SK-N-SH treated with all-trans-retinoic acid at 6 μM for 48 hours (cell line): Measurements from ENCODE around the gene PRDM9.
"Not testable (repeated sequence)": the region's sequence is repeated elsewhere in the genome, so short reads cannot be mapped to it uniquely, and the experiment has no call there.

Experiments used
- ATAC-seq: fragments of 200-7000 bp; cut with Tn5 transposase; 3 replicates; pipeline ENCODE4 v1.9.1; 2020; ENCODE audit warnings: mild to moderate bottlenecking, moderate library complexity
- ARNTL ChIP-seq: fragments of 450-650 bp; formaldehyde crosslinking; IDR thresholded peaks from 2 replicates; pipeline ENCODE4 v1.5.0; 2020; ENCODE audit warnings: low read depth, mild to moderate bottlenecking, moderate library complexity, borderline replicate concordance
- CSDC2 ChIP-seq: fragments of 250-450 bp; sonication (Bioruptor Pico); IDR thresholded peaks from 2 replicates; pipeline ENCODE4 v1.5.0; 2020; ENCODE audit warnings: mild to moderate bottlenecking, moderate library complexity
- ESRRG ChIP-seq: fragments of 250-450 bp; sonication (Bioruptor Pico); IDR thresholded peaks from 2 replicates; pipeline ENCODE4 v1.6.1; 2021; ENCODE audit warnings: mild to moderate bottlenecking
- GLIS3 ChIP-seq: fragments of 250-450 bp; sonication (Bioruptor Pico); IDR thresholded peaks from 2 replicates; pipeline ENCODE4 v1.5.0; 2020; ENCODE audit warnings: mild to moderate bottlenecking, moderate library complexity
- ISL1 ChIP-seq: fragments of 250-450 bp; sonication (Bioruptor Pico); IDR thresholded peaks from 2 replicates; pipeline ENCODE4 v2.1.2; 2022; ENCODE audit warnings: mild to moderate bottlenecking, moderate library complexity
- OSR1 ChIP-seq: fragments of 250-450 bp; sonication (Bioruptor Pico); IDR thresholded peaks from 2 replicates; pipeline ENCODE4 v1.8.0; 2022; ENCODE audit warnings: moderate library complexity, mild to moderate bottlenecking, inconsistent platforms
- PATZ1 ChIP-seq: fragments of 250-450 bp; sonication (Bioruptor Pico); IDR thresholded peaks from 2 replicates; pipeline ENCODE4 v1.8.0; 2020; ENCODE audit warnings: mild to moderate bottlenecking, moderate library complexity, borderline replicate concordance
- PPARA ChIP-seq: fragments of 250-450 bp; sonication (Bioruptor Pico); IDR thresholded peaks from 2 replicates; pipeline ENCODE4 v1.5.0; 2020; ENCODE audit warnings: mild to moderate bottlenecking, borderline replicate concordance
- RARB ChIP-seq: fragments of 250-450 bp; sonication (Bioruptor Pico); IDR thresholded peaks from 2 replicates; pipeline ENCODE4 v1.8.0; 2021; ENCODE audit warnings: mild to moderate bottlenecking, moderate library complexity
- SNAI2 ChIP-seq: fragments of 250-450 bp; sonication (Bioruptor Pico); IDR thresholded peaks from 2 replicates; pipeline ENCODE4 v1.5.0; 2020; ENCODE audit warnings: mild to moderate bottlenecking, moderate library complexity
- TCF4 ChIP-seq: fragments of 250-450 bp; sonication (Bioruptor Pico); IDR thresholded peaks from 2 replicates; pipeline ENCODE4 v1.8.0; 2021; ENCODE audit warnings: mild to moderate bottlenecking, moderate library complexity, borderline replicate concordance
- TSHZ2 ChIP-seq: fragments of 250-450 bp; sonication (Bioruptor Pico); IDR thresholded peaks from 2 replicates; pipeline ENCODE4 v1.5.0; 2020; ENCODE audit warnings: mild to moderate bottlenecking, moderate library complexity
- ZC3H10 ChIP-seq: fragments of 250-450 bp; sonication (Bioruptor Pico); IDR thresholded peaks from 2 replicates; pipeline ENCODE4 v1.5.1; 2021; ENCODE audit warnings: mild to moderate bottlenecking, moderate library complexity
- ZFP3 ChIP-seq: fragments of 250-450 bp; sonication (Bioruptor Pico); IDR thresholded peaks from 2 replicates; pipeline ENCODE4 v1.5.0; 2020; ENCODE audit warnings: mild to moderate bottlenecking, moderate library complexity
- ZFP30 ChIP-seq: fragments of 450-650 bp; formaldehyde crosslinking; IDR thresholded peaks from 2 replicates; pipeline ENCODE4 v1.5.0; 2022; ENCODE audit warnings: mild to moderate bottlenecking, moderate library complexity
- ZNF565 ChIP-seq: fragments of 450-650 bp; formaldehyde crosslinking; conservative IDR thresholded peaks from 2 replicates; pipeline ENCODE4 v1.5.0; 2020; ENCODE audit warnings: low read depth, mild to moderate bottlenecking, moderate library complexity
- ZNF70 ChIP-seq: fragments of 450-650 bp; formaldehyde crosslinking; IDR thresholded peaks from 2 replicates; pipeline ENCODE4 v1.5.0; 2020; ENCODE audit warnings: mild to moderate bottlenecking, moderate library complexity
- TF ChIP-seq, protein P1 (sequence below): fragments of 250-450 bp; sonication (Bioruptor Pico); IDR thresholded peaks from 2 replicates; pipeline ENCODE4 v1.5.1; 2021; ENCODE audit warnings: mild to moderate bottlenecking, moderate library complexity
- TF ChIP-seq, protein P2 (sequence below): fragments of 250-450 bp; sonication (Bioruptor Pico); IDR thresholded peaks from 2 replicates; pipeline ENCODE4 v1.8.0; 2021; ENCODE audit warnings: low read depth, mild to moderate bottlenecking, moderate library complexity, borderline replicate concordance

PRDM9 gene

DNA sequence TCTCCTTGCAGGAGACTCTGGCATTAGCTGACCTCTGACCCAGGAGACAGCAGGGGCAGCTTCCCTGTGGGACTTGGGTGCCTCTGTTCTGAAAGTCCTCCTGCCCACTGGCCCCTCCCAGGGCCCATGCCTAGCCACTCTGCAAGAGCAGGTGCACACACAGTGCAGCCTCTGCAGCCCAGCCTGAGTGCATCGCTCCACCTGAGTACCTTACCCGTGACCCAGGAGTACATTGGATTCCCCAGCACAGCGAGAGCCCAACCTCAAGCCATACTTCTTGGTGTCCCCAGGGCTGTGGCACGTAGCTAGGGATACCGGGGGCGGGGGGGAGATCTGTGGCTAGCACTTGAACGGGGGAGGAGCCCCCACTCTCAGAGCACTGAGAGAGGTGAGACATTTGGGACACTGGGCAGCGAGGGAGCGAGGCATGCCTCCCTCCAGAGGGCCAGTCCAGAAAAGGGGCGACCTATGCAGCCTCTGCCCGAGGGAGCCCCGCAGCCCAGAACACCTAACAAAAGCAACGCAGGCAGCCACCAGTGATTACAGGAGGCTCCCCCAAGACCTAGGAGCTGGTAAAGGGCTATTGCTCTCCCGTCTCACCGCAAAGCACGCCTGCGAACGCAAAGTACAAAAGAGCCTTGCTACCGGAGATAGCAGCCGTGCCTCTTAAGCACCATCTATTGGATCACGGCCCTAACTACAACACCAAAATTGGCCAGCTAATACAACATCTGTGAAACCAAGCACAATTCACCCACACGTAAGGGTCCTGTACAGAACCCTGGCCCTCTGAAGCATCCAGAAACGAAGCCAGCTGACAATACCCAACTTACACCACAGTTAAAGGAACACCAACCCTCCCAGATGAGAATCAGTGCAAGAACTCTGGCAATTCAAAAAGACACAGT, 826 bp upstream of the PRDM9 start:
- ATAC-seq: peak; percentile 86
- TF ChIP-seq OSR1 (CRISPR knock-in tag) (no peak), CSDC2 (CRISPR knock-in tag) (no peak), ZFP30 (CRISPR knock-in tag) (no peak), ZFP3 (CRISPR knock-in tag) (no peak), ZC3H10 (CRISPR knock-in tag) (no peak), PATZ1 (CRISPR knock-in tag) (no peak), ZNF565 (CRISPR knock-in tag) (no peak)
- TF ChIP-seq, protein P1, sequence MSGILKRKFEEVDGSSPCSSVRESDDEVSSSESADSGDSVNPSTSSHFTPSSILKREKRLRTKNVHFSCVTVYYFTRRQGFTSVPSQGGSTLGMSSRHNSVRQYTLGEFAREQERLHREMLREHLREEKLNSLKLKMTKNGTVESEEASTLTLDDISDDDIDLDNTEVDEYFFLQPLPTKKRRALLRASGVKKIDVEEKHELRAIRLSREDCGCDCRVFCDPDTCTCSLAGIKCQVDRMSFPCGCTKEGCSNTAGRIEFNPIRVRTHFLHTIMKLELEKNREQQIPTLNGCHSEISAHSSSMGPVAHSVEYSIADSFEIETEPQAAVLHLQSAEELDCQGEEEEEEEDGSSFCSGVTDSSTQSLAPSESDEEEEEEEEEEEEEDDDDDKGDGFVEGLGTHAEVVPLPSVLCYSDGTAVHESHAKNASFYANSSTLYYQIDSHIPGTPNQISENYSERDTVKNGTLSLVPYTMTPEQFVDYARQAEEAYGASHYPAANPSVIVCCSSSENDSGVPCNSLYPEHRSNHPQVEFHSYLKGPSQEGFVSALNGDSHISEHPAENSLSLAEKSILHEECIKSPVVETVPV (CRISPR knock-in tag): no peak
- TF ChIP-seq, protein P2, sequence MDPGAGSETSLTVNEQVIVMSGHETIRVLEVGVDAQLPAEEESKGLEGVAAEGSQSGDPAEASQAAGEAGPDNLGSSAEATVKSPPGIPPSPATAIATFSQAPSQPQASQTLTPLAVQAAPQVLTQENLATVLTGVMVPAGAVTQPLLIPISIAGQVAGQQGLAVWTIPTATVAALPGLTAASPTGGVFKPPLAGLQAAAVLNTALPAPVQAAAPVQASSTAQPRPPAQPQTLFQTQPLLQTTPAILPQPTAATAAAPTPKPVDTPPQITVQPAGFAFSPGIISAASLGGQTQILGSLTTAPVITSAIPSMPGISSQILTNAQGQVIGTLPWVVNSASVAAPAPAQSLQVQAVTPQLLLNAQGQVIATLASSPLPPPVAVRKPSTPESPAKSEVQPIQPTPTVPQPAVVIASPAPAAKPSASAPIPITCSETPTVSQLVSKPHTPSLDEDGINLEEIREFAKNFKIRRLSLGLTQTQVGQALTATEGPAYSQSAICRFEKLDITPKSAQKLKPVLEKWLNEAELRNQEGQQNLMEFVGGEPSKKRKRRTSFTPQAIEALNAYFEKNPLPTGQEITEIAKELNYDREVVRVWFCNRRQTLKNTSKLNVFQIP (CRISPR knock-in tag): no peak

- not testable (repeated sequence) for ATAC-seq
These were observed 3.0 kb downstream of the PRDM9 start for GRCh38 chr5:23510434-23510833.

GRCh38 chr5:23522553-23522952, 15.1 kb downstream of the PRDM9 start:
- TF ChIP-seq ZNF70 (CRISPR knock-in tag): no peak
- ATAC-seq: no peak

- TF ChIP-seq PPARA (CRISPR knock-in tag) (no peak), TCF4 (no peak), ZNF565 (CRISPR knock-in tag) (no peak), ZFP30 (CRISPR knock-in tag) (no peak), ZNF70 (CRISPR knock-in tag) (no peak), SNAI2 (CRISPR knock-in tag) (no peak), RARB (CRISPR knock-in tag) (no peak), ARNTL (CRISPR knock-in tag) (no peak), ZC3H10 (CRISPR knock-in tag) (no peak)
- TF ChIP-seq, protein P2 (CRISPR knock-in tag): no peak
- TF ChIP-seq, all 23 proteins: peak for 0
- no peak for ATAC-seq
These were observed 15.6 kb downstream of the PRDM9 start for GRCh38 chr5:23523031-23523430.

DNA sequence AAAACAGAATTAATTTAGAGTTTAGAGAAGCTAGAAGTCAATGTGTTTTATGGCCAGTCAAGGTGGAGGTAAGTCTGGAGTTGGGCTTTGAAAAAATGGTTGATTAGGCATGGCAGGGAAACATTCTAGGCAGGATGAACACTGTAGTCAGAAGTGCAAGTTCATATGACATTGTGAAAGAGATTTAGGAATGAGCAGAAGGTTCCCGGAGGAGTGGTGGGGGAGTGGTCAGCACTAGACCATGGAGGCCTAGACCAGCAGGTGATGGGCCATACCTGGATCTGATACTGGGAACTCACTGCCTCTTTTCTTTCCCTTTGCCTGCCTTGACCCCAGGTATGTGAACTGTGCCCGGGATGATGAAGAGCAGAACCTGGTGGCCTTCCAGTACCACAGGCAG, 16.6 kb downstream of the PRDM9 start:
- no peak for ATAC-seq
- no peak for TF ChIP-seq GLIS3 (CRISPR knock-in tag)
- no peak for TF ChIP-seq ESRRG (CRISPR knock-in tag)
- TF ChIP-seq ZC3H10 (CRISPR knock-in tag): no peak
- TF ChIP-seq PPARA (CRISPR knock-in tag): no peak
- TF ChIP-seq RARB (CRISPR knock-in tag): no peak
- no peak for TF ChIP-seq TSHZ2 (CRISPR knock-in tag)
- TF ChIP-seq OSR1 (CRISPR knock-in tag): no peak
- TF ChIP-seq CSDC2 (CRISPR knock-in tag): no peak
- TF ChIP-seq, protein P2 (CRISPR knock-in tag): no peak
- TF ChIP-seq, protein P1 (CRISPR knock-in tag): no peak
- TF ChIP-seq ISL1 (CRISPR knock-in tag): no peak
